ENCODE data around the gene CUL2. TPM values are rescaled to one million over a fixed set of nuclear protein-coding genes. Genes with fewer than 3 reads are reported as not detected.
A peak's percentile ranks its signal among the peaks of the same experiment; 100 is the strongest.

The CUL2 gene
- total RNA-seq, 2 experiments from 2014 or later, result 30.1 to 32.4 TPM

DNA sequence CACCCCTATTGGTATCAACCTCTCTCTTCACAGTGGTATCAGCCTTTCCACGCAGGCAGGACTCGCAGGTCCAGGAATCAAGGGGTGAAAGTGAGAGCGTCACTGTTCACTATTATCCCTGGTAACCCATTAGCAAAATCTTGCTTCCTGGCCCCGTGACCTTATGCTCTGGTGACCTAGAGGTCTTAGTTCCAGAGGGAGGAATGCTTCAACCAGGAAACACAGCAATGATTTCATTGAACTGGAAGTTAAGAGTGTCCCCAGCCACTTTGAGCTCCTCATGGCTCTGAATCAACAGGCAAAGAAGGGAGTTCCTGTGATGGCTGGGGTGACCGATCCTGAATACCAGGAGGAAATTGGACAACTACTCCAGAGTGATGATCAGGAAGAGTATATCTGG, 90.6 kb downstream of the CUL2 start:
- DNase-seq (no peak), ATAC-seq (ENCODE audit: poor library complexity) (no peak)
- H3K4me1 Mint-ChIP-seq (ENCODE audit: low read depth), result peaks cover 5% of the 10 kb centered on the region
- H3K27me3 Mint-ChIP-seq, result no peaks in the 10 kb centered on the region
- H3K27me3 ChIP-seq (ENCODE audit: control insufficient read depth in 1 of 2, insufficient read depth in 2 of 2, low read length in 2 of 2), result no peaks in the 10 kb centered on the region
- H3K9me3 ChIP-seq (ENCODE audit: control insufficient read depth in 1 of 2, insufficient read depth in 1 of 2, low read length in 2 of 2), result no peaks in the 10 kb centered on the region
- H3K36me3 ChIP-seq (ENCODE audit: insufficient read depth, low read length), result no peaks in the 10 kb centered on the region
- peaks cover 5% of the 10 kb centered on the region for H3K4me1 ChIP-seq (ENCODE audit: insufficient read depth, low read length)
- peaks cover 6% of the 10 kb centered on the region for H3K36me3 Mint-ChIP-seq (ENCODE audit: low read depth)
- H3K27ac ChIP-seq (ENCODE audit: low read depth in 1 of 2, low read length in 2 of 2), result no peak overlapping the region
- ChIA-PET CTCF (interaction anchor here (1.0 kb wide), 1 partner anchor 101 kb away, joined by 3 read pairs; no protein-coding TSS in a partner anchor), POLR2A (no interaction called here)
- H3K4me3 Mint-ChIP-seq, result no peak overlapping the region
- no peak overlapping the region for H3K4me3 ChIP-seq (ENCODE audit: low read length)
- intact Hi-C loops (cut with DNase I, micrococcal nuclease), result no loop called here
- TF ChIP-seq CTCF (IDR thresholded peaks at IDR 0.05), result no peak
- H3K9me3 Mint-ChIP-seq, result no peaks in the 10 kb centered on the region
- H3K27ac Mint-ChIP-seq, result peak overlapping the region; percentile 16

DNA sequence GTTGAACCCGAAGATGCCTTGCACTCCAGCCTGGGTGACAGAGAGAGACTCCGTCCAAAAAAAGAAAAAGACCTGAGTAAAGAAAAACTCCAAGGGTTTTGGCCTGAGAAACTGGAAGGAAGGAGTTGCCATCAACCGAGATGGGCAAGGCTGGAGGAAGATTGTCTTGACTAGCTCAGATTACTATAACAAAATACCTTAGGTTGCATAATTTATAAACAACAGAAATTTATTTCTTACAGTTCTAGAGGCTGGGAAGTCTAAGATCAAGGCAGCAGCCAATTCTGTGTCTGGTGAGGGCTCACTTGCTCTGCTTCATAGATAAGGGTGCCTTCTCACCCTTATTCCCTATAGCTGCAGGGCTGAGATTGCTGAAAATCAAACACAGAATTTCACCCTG, 91.2 kb downstream of the CUL2 start:
- Histone ChIP-seq H3K9me3 (ENCODE audit: control insufficient read depth in 1 of 2, insufficient read depth in 1 of 2, low read length in 2 of 2) (no peaks in the 10 kb centered on the region), H3K4me3 (ENCODE audit: low read length) (no peak overlapping the region), H3K36me3 (ENCODE audit: insufficient read depth, low read length) (no peaks in the 10 kb centered on the region), H3K27ac (ENCODE audit: low read depth in 1 of 2, low read length in 2 of 2) (no peak overlapping the region), H3K27me3 (ENCODE audit: control insufficient read depth in 1 of 2, insufficient read depth in 2 of 2, low read length in 2 of 2) (no peaks in the 10 kb centered on the region), H3K4me1 (ENCODE audit: insufficient read depth, low read length) (peaks cover 8% of the 10 kb centered on the region)
- H3K27ac Mint-ChIP-seq, result no peak overlapping the region
- H3K4me1 Mint-ChIP-seq (ENCODE audit: low read depth), result peaks cover 10% of the 10 kb centered on the region
- ATAC-seq (ENCODE audit: poor library complexity), result no peak
- peaks cover 4% of the 10 kb centered on the region for H3K36me3 Mint-ChIP-seq (ENCODE audit: low read depth)
- intact Hi-C loops (cut with DNase I, micrococcal nuclease), result no loop called here
- H3K27me3 Mint-ChIP-seq, result no peaks in the 10 kb centered on the region
- POLR2A ChIA-PET, result no interaction called here
- no peak for TF ChIP-seq CTCF (IDR thresholded peaks at IDR 0.05)
- H3K4me3 Mint-ChIP-seq, result no peak overlapping the region
- no peaks in the 10 kb centered on the region for H3K9me3 Mint-ChIP-seq
- CTCF ChIA-PET, result interaction anchor here (1.0 kb wide), 1 partner anchor 102 kb away, joined by 3 read pairs; no protein-coding TSS in a partner anchor
- no peak for DNase-seq

DNA sequence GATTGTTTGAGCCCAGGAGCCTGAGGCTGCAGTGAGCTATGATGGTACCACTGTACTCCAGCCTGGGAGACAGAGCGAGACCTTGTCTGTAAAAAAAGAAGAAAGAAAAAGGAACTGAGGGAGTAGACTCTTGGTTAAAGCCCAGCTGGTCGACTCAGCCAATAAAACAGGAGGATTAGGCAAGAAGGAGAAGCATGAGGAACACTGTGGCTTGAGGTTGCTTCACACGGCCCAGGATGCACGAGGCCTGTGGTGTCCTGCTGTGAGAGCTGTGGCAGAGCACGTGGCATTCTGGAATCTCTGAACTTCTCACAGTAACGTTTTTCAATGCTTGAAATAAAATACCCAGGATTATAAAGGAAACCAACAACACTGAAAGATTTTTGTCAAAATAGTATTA, 93.3 kb downstream of the CUL2 start:
- Mint-ChIP-seq H3K4me3 (no peak overlapping the region), H3K27ac (no peak overlapping the region), H3K9me3 (no peaks in the 10 kb centered on the region), H3K4me1 (ENCODE audit: low read depth) (peaks cover 10% of the 10 kb centered on the region), H3K27me3 (no peaks in the 10 kb centered on the region), H3K36me3 (ENCODE audit: low read depth) (no peaks in the 10 kb centered on the region)
- no peak for TF ChIP-seq CTCF (IDR thresholded peaks at IDR 0.05)
- Histone ChIP-seq H3K36me3 (ENCODE audit: insufficient read depth, low read length) (no peaks in the 10 kb centered on the region), H3K9me3 (ENCODE audit: control insufficient read depth in 1 of 2, insufficient read depth in 1 of 2, low read length in 2 of 2) (no peaks in the 10 kb centered on the region), H3K4me3 (ENCODE audit: low read length) (no peak overlapping the region), H3K4me1 (ENCODE audit: insufficient read depth, low read length) (peaks cover 8% of the 10 kb centered on the region), H3K27me3 (ENCODE audit: control insufficient read depth in 1 of 2, insufficient read depth in 2 of 2, low read length in 2 of 2) (no peaks in the 10 kb centered on the region), H3K27ac (ENCODE audit: low read depth in 1 of 2, low read length in 2 of 2) (no peak overlapping the region)
- POLR2A ChIA-PET, result no interaction called here
- CTCF ChIA-PET, result no interaction called here
- peak in 3 of 14 experiments; percentile 6 to 39 (median 19) for DNase-seq
- intact Hi-C loops (cut with DNase I, micrococcal nuclease), result no loop called here
- no peak for ATAC-seq (ENCODE audit: poor library complexity)
